HL-60 (cell line): Measurements from ENCODE around the gene PRB3.
A peak's percentile ranks its signal among the peaks of the same experiment; 100 is the strongest.

Experiments
- DNase-seq, 2 experiments: peaks; one replicate each; pipeline ENCODE4 v3.0.0-alpha.2; 2010 to 2020; ENCODE audit warnings: low read depth in 1 of 2, low spot score in 1 of 2
- H3K27ac ChIP-seq: fragments of 250-450 bp; sonication (Bioruptor Pico); replicated peaks from 2 replicates; pipeline ENCODE4 v1.5.1; 2020; ENCODE audit warnings: mild to moderate bottlenecking, moderate library complexity
- H3K27me3 ChIP-seq: fragments of 250-450 bp; sonication (Bioruptor Pico); 2 replicates; pipeline ENCODE4 v1.5.1; 2021; ENCODE audit warnings: mild to moderate bottlenecking, moderate library complexity; ENCODE audit not compliant: insufficient read depth, poor library complexity, severe bottlenecking
- H3K4me3 ChIP-seq: replicated peaks from 2 replicates; pipeline ENCODE4 v1.5.1; 2011; ENCODE audit warnings: mild to moderate bottlenecking, control low read depth, low read length; ENCODE audit not compliant: insufficient read depth
- CTCF ChIP-seq: IDR thresholded peaks from one replicate; pipeline ENCODE4 v1.5.1; 2011; ENCODE audit warnings: low read length, control low read depth, inconsistent platforms; ENCODE audit not compliant: insufficient read depth
- GABPA ChIP-seq: IDR thresholded peaks from 2 replicates; pipeline ENCODE4 v1.6.1; 2012; ENCODE audit warnings: low read depth
- POLR2AphosphoS5 ChIP-seq: IDR thresholded peaks from 2 replicates; pipeline ENCODE4 v1.6.1; 2012; ENCODE audit warnings: low read depth
- REST ChIP-seq: IDR thresholded peaks from 2 replicates; pipeline ENCODE4 v1.6.1; 2012; ENCODE audit warnings: low read depth; ENCODE audit not compliant: insufficient replicate concordance
- SPI1 ChIP-seq: IDR thresholded peaks from 2 replicates; pipeline ENCODE4 v1.6.1; 2012; ENCODE audit warnings: low read depth, mild to moderate bottlenecking, borderline replicate concordance

The PRB3 gene

GRCh38 chr12:11228296-11228879 is 41.1 kb downstream of the PRB3 start:
- Histone ChIP-seq H3K27me3 (peaks cover 4% of the 10 kb centered on the region), H3K27ac (no peak overlapping the region), H3K4me3 (no peak overlapping the region)
- DNase-seq, result peak; percentile 18 to 46
- TF ChIP-seq CTCF (peak; percentile 92), SPI1 (no peak), GABPA (no peak), POLR2AphosphoS5 (no peak)

- H3K4me3 ChIP-seq, result no peak overlapping the region
- no peak for DNase-seq
- TF ChIP-seq SPI1 (no peak), POLR2AphosphoS5 (no peak), REST (no peak), GABPA (no peak), CTCF (no peak)
- H3K27ac ChIP-seq, result no peak overlapping the region
- H3K27me3 ChIP-seq, result peaks cover 4% of the 10 kb centered on the region
These were observed 42.1 kb downstream of the PRB3 start for GRCh38 chr12:11227373-11227772.
